ENCODE data around the gene PNMT. TPM values are rescaled to one million over a fixed set of nuclear protein-coding genes. Genes with fewer than 3 reads are reported as not detected.
A peak's percentile ranks its signal among the peaks of the same experiment; 100 is the strongest.

PNMT gene
- total RNA-seq, 1 donor from 2014 or later: 3.3 TPM

DNA sequence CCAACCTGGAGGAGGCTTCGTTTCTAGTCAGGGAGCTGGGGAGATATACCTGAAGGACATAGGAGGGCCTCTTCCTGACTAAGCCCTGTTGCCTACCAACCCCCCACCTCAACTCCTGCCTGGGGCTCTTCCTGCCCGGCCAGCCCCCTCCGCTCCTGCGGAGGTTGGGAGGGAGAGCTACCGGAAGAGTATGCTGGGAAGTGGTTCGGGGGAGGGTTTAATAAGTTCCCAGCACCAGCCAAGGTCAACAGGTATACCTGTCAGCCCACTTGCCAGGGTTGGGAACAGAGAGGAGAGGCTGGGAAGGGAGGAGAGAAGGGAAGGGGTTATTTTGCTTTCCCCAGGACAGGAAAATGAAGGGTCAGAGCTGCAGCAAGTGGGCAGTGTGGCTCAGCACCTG, 36.9 kb upstream of the PNMT start:
- peaks cover 11% of the 10 kb centered on the region for H3K4me1 Mint-ChIP-seq (ENCODE audit: unreplicated experiment)
- H3K27me3 Mint-ChIP-seq: peaks cover 35% of the 10 kb centered on the region
- no peak for DNase-seq (ENCODE audit: extremely low spot score, unreplicated experiment)
- H3K36me3 Mint-ChIP-seq: no peaks in the 10 kb centered on the region
- H3K9me3 Mint-ChIP-seq: no peaks in the 10 kb centered on the region
- peak overlapping the region; percentile 37 for H3K4me3 Mint-ChIP-seq
- peak overlapping the region; percentile 48 for H3K27ac Mint-ChIP-seq
- TF ChIP-seq, protein P1, sequence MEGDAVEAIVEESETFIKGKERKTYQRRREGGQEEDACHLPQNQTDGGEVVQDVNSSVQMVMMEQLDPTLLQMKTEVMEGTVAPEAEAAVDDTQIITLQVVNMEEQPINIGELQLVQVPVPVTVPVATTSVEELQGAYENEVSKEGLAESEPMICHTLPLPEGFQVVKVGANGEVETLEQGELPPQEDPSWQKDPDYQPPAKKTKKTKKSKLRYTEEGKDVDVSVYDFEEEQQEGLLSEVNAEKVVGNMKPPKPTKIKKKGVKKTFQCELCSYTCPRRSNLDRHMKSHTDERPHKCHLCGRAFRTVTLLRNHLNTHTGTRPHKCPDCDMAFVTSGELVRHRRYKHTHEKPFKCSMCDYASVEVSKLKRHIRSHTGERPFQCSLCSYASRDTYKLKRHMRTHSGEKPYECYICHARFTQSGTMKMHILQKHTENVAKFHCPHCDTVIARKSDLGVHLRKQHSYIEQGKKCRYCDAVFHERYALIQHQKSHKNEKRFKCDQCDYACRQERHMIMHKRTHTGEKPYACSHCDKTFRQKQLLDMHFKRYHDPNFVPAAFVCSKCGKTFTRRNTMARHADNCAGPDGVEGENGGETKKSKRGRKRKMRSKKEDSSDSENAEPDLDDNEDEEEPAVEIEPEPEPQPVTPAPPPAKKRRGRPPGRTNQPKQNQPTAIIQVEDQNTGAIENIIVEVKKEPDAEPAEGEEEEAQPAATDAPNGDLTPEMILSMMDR (conservative IDR thresholded peaks at IDR 0.05): no peak

DNA sequence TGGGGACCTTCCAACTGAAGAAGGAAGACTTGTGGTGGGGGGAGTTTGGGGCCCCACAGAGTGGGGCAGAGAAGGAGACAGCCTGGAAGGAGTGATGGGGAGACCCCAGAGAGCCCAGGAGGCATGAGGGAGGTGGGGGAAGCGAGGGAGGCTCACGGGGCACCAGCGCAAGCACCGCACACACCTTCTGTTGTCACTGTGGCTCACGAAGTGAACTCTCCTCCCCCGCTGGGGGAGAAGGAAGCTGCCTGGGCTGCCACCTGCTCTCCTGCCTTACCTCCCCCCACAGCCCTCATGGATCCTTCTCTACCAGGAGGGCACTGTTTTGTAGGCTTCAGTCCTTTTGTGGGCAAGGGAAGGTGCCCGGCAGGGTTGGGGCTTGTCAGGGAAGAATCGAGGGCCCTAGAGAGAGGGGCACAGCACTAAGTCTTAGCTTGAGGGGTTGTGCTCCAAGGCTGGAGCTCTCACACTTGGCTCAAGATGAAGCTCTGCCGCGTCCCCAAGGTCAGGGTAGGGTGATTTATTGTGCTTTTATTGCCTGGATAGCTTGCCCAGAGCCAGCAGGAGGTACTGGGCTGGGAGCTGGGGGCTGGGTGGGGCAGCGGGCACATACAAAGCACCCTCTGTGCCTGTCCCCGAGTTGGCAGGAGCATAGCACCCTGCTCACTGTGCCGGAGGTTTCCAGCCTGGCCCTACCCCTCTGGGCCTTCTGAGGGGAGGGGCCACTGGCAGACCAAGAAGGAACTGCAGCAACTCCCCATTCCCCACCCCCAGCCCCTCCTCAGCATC, 35.9 kb upstream of the PNMT start:
- no peak for DNase-seq (ENCODE audit: extremely low spot score, unreplicated experiment)
- Mint-ChIP-seq H3K9me3 (no peaks in the 10 kb centered on the region), H3K4me3 (no peak overlapping the region), H3K36me3 (no peaks in the 10 kb centered on the region), H3K27ac (peak overlapping the region; percentile 48), H3K4me1 (ENCODE audit: unreplicated experiment) (peaks cover 11% of the 10 kb centered on the region), H3K27me3 (peaks cover 28% of the 10 kb centered on the region)
- TF ChIP-seq, protein P1 (conservative IDR thresholded peaks at IDR 0.05): no peak

DNA sequence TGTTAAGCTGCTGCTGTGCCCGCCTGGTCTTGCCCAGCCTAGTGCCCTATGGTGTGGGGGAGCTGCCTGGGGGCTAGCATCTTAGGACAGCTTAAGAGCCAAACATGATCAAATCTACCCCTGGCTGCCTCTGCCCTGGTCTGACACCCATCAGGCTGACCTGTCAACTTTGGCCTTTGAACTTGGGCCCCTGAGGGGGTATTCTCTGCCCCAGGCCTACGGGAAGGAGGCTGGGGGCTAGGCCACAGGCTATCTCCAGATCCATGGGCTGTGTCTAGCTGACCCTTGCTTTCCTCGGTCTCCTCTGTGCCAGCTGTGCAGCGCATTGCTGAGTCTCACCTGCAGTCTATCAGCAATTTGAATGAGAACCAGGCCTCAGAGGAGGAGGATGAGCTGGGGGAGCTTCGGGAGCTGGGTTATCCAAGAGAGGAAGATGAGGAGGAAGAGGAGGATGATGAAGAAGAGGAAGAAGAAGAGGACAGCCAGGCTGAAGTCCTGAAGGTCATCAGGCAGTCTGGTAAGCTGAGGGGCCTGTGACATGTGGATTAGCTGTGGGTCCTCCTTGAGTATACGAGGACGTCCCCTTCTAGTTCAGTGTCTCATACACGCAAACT, 34.6 kb upstream of the PNMT start:
- H3K4me1 Mint-ChIP-seq (ENCODE audit: unreplicated experiment): peaks cover 22% of the 10 kb centered on the region
- H3K4me3 Mint-ChIP-seq: no peak overlapping the region
- H3K9me3 Mint-ChIP-seq: no peaks in the 10 kb centered on the region
- no peak for DNase-seq (ENCODE audit: extremely low spot score, unreplicated experiment)
- TF ChIP-seq, protein P1 (conservative IDR thresholded peaks at IDR 0.05): no peak
- peaks cover 18% of the 10 kb centered on the region for H3K27me3 Mint-ChIP-seq
- no peaks in the 10 kb centered on the region for H3K36me3 Mint-ChIP-seq
- no peak overlapping the region for H3K27ac Mint-ChIP-seq

DNA sequence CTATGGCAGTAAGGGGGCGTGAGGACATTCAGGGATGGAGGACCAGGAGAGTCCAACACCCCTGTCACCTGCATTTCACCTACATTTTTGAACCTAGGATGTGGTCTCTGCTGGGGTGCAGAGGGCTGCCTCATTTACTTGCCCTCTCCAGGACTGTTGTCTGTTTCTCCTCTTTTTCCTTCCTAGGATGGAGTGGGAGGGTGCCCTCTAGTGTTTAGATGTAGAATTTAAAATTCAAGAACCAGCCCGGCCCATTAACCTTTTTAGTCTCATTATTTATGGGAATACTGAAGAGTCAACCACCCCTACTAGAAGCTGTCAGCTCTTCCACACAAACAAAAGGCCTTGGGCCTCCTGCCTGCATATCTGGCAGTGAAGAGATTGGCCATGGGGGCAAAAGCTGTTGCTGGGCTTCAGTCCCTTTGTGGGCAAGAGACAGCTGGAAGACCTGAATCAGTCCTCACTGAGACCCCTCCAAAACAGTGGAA, 33.8 kb upstream of the PNMT start:
- H3K27ac Mint-ChIP-seq: no peak overlapping the region
- DNase-seq (ENCODE audit: extremely low spot score, unreplicated experiment): no peak
- H3K27me3 Mint-ChIP-seq: peaks cover 13% of the 10 kb centered on the region
- peak overlapping the region; percentile 20 for H3K4me3 Mint-ChIP-seq
- no peaks in the 10 kb centered on the region for H3K36me3 Mint-ChIP-seq
- TF ChIP-seq, protein P1 (conservative IDR thresholded peaks at IDR 0.05): peak; percentile 86
- peaks cover 27% of the 10 kb centered on the region for H3K4me1 Mint-ChIP-seq (ENCODE audit: unreplicated experiment)
- H3K9me3 Mint-ChIP-seq: no peaks in the 10 kb centered on the region

DNA sequence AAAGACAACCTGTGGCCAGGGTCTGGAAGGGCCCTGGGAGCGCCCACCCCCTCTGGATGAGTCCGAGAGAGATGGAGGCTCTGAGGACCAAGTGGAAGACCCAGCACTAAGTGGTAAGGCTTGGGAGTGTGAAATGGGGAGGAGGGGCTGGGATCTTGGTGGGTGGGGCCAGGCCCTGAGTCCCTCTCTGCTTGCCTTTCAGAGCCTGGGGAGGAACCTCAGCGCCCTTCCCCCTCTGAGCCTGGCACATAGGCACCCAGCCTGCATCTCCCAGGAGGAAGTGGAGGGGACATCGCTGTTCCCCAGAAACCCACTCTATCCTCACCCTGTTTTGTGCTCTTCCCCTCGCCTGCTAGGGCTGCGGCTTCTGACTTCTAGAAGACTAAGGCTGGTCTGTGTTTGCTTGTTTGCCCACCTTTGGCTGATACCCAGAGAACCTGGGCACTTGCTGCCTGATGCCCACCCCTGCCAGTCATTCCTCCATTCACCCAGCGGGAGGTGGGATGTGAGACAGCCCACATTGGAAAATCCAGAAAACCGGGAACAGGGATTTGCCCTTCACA, 32.6 kb upstream of the PNMT start:
- no peaks in the 10 kb centered on the region for H3K9me3 Mint-ChIP-seq
- H3K27ac Mint-ChIP-seq: no peak overlapping the region
- TF ChIP-seq, protein P1 (conservative IDR thresholded peaks at IDR 0.05): no peak
- H3K27me3 Mint-ChIP-seq: peaks cover 11% of the 10 kb centered on the region
- peaks cover 34% of the 10 kb centered on the region for H3K4me1 Mint-ChIP-seq (ENCODE audit: unreplicated experiment)
- peak overlapping the region; percentile 91 for H3K4me3 Mint-ChIP-seq
- no peak for DNase-seq (ENCODE audit: extremely low spot score, unreplicated experiment)
- H3K36me3 Mint-ChIP-seq: no peaks in the 10 kb centered on the region
